HEK293 (cell line): ENCODE data around the gene C17orf107.

Source experiments
- BCL11A ChIP-seq: fragments of 450-650 bp; formaldehyde crosslinking; IDR thresholded peaks from 2 replicates; pipeline ENCODE4 v1.5.1; 2016; ENCODE audit warnings: low read depth, missing biosample characterization, missing genetic modification characterization
- FEZF1 ChIP-seq: fragments of 450-650 bp; formaldehyde crosslinking; IDR thresholded peaks from 2 replicates; pipeline ENCODE4 v1.5.1; 2016; ENCODE audit warnings: missing biosample characterization, missing genetic modification characterization
- GLIS1 ChIP-seq: fragments of 450-650 bp; formaldehyde crosslinking; IDR thresholded peaks from 2 replicates; pipeline ENCODE4 v1.5.1; 2016; ENCODE audit warnings: missing biosample characterization, missing genetic modification characterization
- HOXD13 ChIP-seq: sonication (generic); formaldehyde crosslinking; IDR thresholded peaks from 2 replicates; pipeline ENCODE4 v1.8.0; 2022; ENCODE audit warnings: missing genetic modification reagents, borderline replicate concordance
- KLF1 ChIP-seq: fragments of 450-650 bp; formaldehyde crosslinking; IDR thresholded peaks from 2 replicates; pipeline ENCODE4 v1.5.1; 2016; ENCODE audit warnings: missing biosample characterization, missing genetic modification characterization
- KLF9 ChIP-seq: fragments of 450-650 bp; formaldehyde crosslinking; IDR thresholded peaks from 2 replicates; pipeline ENCODE4 v1.5.1; 2016; ENCODE audit warnings: missing biosample characterization, missing genetic modification characterization, low read depth
- OSR2 ChIP-seq: fragments of 450-650 bp; formaldehyde crosslinking; IDR thresholded peaks from 2 replicates; pipeline ENCODE4 v1.5.1; 2016; ENCODE audit warnings: missing biosample characterization, missing genetic modification characterization
- SCRT1 ChIP-seq: fragments of 450-650 bp; formaldehyde crosslinking; IDR thresholded peaks from 2 replicates; pipeline ENCODE4 v1.5.1; 2016; ENCODE audit warnings: missing biosample characterization, missing genetic modification characterization, borderline replicate concordance
- TRIM28 ChIP-seq: IDR thresholded peaks from 2 replicates; pipeline ENCODE4 v1.6.1; 2011; ENCODE audit warnings: low read length, control low read depth, borderline replicate concordance
- ZFHX2 ChIP-seq: fragments of 450-650 bp; formaldehyde crosslinking; conservative IDR thresholded peaks from 2 replicates; pipeline ENCODE4 v1.5.1; 2016; ENCODE audit warnings: missing biosample characterization, missing genetic modification characterization
- ZFP37 ChIP-seq: fragments of 450-650 bp; formaldehyde crosslinking; IDR thresholded peaks from 2 replicates; pipeline ENCODE4 v1.5.1; 2016; ENCODE audit warnings: missing biosample characterization, missing genetic modification characterization
- ZNF184 ChIP-seq: fragments of 450-650 bp; IDR thresholded peaks from 2 replicates; pipeline ENCODE4 v1.5.1; 2018; ENCODE audit warnings: missing biosample characterization, mild to moderate bottlenecking, missing genetic modification characterization
- ZNF24 ChIP-seq: fragments of 450-650 bp; formaldehyde crosslinking; IDR thresholded peaks from 2 replicates; pipeline ENCODE4 v1.5.1; 2016; ENCODE audit warnings: missing biosample characterization, missing genetic modification characterization
- ZNF26 ChIP-seq: fragments of 450-650 bp; formaldehyde crosslinking; IDR thresholded peaks from 2 replicates; pipeline ENCODE4 v1.5.1; 2016; ENCODE audit warnings: missing biosample characterization, missing genetic modification characterization
- ZNF302 ChIP-seq: fragments of 450-650 bp; formaldehyde crosslinking; IDR thresholded peaks from 2 replicates; pipeline ENCODE4 v1.5.1; 2016; ENCODE audit warnings: missing biosample characterization, missing genetic modification characterization, low read depth
- ZNF341 ChIP-seq: fragments of 450-650 bp; formaldehyde crosslinking; IDR thresholded peaks from 2 replicates; pipeline ENCODE4; 2016; ENCODE audit warnings: low read depth, missing biosample characterization, missing genetic modification characterization
- ZNF391 ChIP-seq: fragments of 450-650 bp; formaldehyde crosslinking; IDR thresholded peaks from 2 replicates; pipeline ENCODE4 v1.5.1; 2016; ENCODE audit warnings: low read depth, missing biosample characterization, missing genetic modification characterization, borderline replicate concordance
- ZNF416 ChIP-seq: fragments of 450-650 bp; formaldehyde crosslinking; IDR thresholded peaks from 2 replicates; pipeline ENCODE4 v1.5.1; 2016; ENCODE audit warnings: missing biosample characterization, missing genetic modification characterization
- ZNF473 ChIP-seq: fragments of 450-650 bp; formaldehyde crosslinking; IDR thresholded peaks from 2 replicates; pipeline ENCODE4 v1.5.1; 2017; ENCODE audit warnings: missing biosample characterization, missing genetic modification characterization
- ZNF530 ChIP-seq: fragments of 450-650 bp; formaldehyde crosslinking; IDR thresholded peaks from 2 replicates; pipeline ENCODE4 v1.5.1; 2016; ENCODE audit warnings: low read depth, missing biosample characterization, missing genetic modification characterization
- ZNF544 ChIP-seq: fragments of 450-650 bp; formaldehyde crosslinking; IDR thresholded peaks from 2 replicates; pipeline ENCODE4 v1.5.0; 2017; ENCODE audit warnings: missing biosample characterization, missing genetic modification characterization
- ZNF629 ChIP-seq: fragments of 450-650 bp; formaldehyde crosslinking; IDR thresholded peaks from 2 replicates; pipeline ENCODE4 v1.5.1; 2017; ENCODE audit warnings: missing biosample characterization, missing genetic modification characterization
- ZNF658 ChIP-seq: fragments of 450-650 bp; formaldehyde crosslinking; IDR thresholded peaks from 2 replicates; pipeline ENCODE4; 2016; ENCODE audit warnings: missing biosample characterization, missing genetic modification characterization
- ZNF664 ChIP-seq: fragments of 450-650 bp; formaldehyde crosslinking; IDR thresholded peaks from 2 replicates; pipeline ENCODE4 v1.5.1; 2016; ENCODE audit warnings: missing biosample characterization, missing genetic modification characterization
- ZNF677 ChIP-seq: fragments of 450-650 bp; IDR thresholded peaks from 2 replicates; pipeline ENCODE4 v1.5.0; 2018; ENCODE audit warnings: missing biosample characterization, mild to moderate bottlenecking, missing genetic modification characterization, moderate library complexity
- ZNF768 ChIP-seq: fragments of 450-650 bp; formaldehyde crosslinking; IDR thresholded peaks from 2 replicates; pipeline ENCODE4 v1.5.1; 2018; ENCODE audit warnings: missing biosample characterization, mild to moderate bottlenecking, missing genetic modification characterization
- ZNF777 ChIP-seq: fragments of 450-650 bp; formaldehyde crosslinking; IDR thresholded peaks from 2 replicates; pipeline ENCODE4 v1.5.1; 2017; ENCODE audit warnings: missing biosample characterization, missing genetic modification characterization, borderline replicate concordance
- ZNF830 ChIP-seq: fragments of 450-650 bp; IDR thresholded peaks from 2 replicates; pipeline ENCODE4 v1.5.0; 2018; ENCODE audit warnings: missing biosample characterization, missing genetic modification characterization, low read depth, mild to moderate bottlenecking, moderate library complexity
- ZSCAN16 ChIP-seq: fragments of 450-650 bp; formaldehyde crosslinking; IDR thresholded peaks from 2 replicates; pipeline ENCODE4 v1.5.1; 2016; ENCODE audit warnings: missing biosample characterization, missing genetic modification characterization
- TF ChIP-seq, protein P1 (sequence below): fragments of 450-650 bp; formaldehyde crosslinking; IDR thresholded peaks from 2 replicates; pipeline ENCODE4 v1.5.1; 2016; ENCODE audit warnings: missing biosample characterization, missing genetic modification characterization, borderline replicate concordance
- TF ChIP-seq, protein P2 (sequence below): fragments of 450-650 bp; formaldehyde crosslinking; IDR thresholded peaks from 2 replicates; pipeline ENCODE4 v1.5.1; 2016; ENCODE audit warnings: missing biosample characterization, missing genetic modification characterization
- TF ChIP-seq, protein P3 (sequence below): fragments of 450-650 bp; formaldehyde crosslinking; IDR thresholded peaks from 2 replicates; pipeline ENCODE4 v1.5.1; 2016; ENCODE audit warnings: missing biosample characterization, missing genetic modification characterization
- TF ChIP-seq, protein P4 (sequence below): fragments of 450-650 bp; formaldehyde crosslinking; IDR thresholded peaks from 2 replicates; pipeline ENCODE4 v1.5.1; 2016; ENCODE audit warnings: missing biosample characterization, missing genetic modification characterization

The C17orf107 gene

DNA sequence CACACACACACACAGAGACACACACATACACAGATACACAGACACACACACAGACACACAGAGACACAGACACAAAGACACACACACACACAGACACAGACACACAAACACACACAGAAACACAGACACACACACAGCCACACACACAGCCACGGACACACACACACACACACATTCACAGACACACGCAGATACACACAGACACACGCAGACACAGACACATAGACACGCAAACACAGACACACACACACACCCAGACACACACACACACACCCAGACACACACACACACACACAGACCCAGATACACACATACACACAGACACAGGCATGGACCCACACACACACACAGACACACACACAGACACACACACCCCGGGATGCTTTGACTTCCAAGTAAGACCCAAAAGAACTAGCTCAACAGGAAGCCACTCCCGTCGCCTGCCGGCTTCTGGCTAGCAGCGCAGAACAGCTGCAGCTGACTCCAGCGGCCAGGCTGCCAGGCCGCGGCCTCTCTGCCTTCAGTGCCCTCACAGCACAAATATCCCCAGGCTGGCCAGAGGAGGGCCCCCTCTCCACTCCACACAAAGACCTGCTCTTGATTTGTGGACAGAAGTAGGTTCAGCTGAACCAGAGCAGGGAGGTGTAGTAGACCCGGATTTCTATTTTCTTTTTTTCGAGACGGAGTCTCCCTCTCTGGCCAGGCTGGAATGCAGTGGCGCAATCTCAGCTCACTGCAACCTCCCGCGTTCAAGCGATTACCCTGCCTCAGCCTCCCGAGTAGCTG, 9.6 kb downstream of the C17orf107 start (continued):
- TF ChIP-seq, protein P1, sequence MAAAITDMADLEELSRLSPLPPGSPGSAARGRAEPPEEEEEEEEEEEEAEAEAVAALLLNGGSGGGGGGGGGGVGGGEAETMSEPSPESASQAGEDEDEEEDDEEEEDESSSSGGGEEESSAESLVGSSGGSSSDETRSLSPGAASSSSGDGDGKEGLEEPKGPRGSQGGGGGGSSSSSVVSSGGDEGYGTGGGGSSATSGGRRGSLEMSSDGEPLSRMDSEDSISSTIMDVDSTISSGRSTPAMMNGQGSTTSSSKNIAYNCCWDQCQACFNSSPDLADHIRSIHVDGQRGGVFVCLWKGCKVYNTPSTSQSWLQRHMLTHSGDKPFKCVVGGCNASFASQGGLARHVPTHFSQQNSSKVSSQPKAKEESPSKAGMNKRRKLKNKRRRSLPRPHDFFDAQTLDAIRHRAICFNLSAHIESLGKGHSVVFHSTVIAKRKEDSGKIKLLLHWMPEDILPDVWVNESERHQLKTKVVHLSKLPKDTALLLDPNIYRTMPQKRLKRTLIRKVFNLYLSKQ (tag by site-specific recombination) = no peak
- TF ChIP-seq ZFP37 (tag by site-specific recombination) (no peak), ZNF777 (tag by site-specific recombination) (no peak), BCL11A (tag by site-specific recombination) (no peak), ZNF416 (no peak), HOXD13 (CRISPR knock-in tag) (no peak), ZNF677 (tag by site-specific recombination) (no peak), KLF1 (peak; percentile 40; the same call in 1 of the 2 replicates), ZNF530 (tag by site-specific recombination) (no peak), ZNF629 (tag by site-specific recombination) (no peak), GLIS1 (no peak), ZNF391 (no peak), ZNF768 (tag by site-specific recombination) (no peak), ZNF184 (no peak), SCRT1 (tag by site-specific recombination) (no peak), ZNF830 (tag by site-specific recombination) (no peak), ZNF302 (tag by site-specific recombination) (no peak), ZNF24 (tag by site-specific recombination) (no peak), ZNF26 (tag by site-specific recombination) (no peak), ZNF664 (no peak), ZNF544 (tag by site-specific recombination) (no peak), FEZF1 (tag by site-specific recombination) (0 out of 2 replicates have a peak, but pooled peaks have one; percentile 14), ZNF341 (tag by site-specific recombination) (peak; percentile 63), KLF9 (tag by site-specific recombination) (no peak), TRIM28 (no peak), ZNF658 (no peak), ZFHX2 (tag by site-specific recombination) (no peak), OSR2 (tag by site-specific recombination) (peak; percentile 21; the same call in 1 of the 2 replicates), ZSCAN16 (tag by site-specific recombination) (0 out of 2 replicates have a peak, but pooled peaks have one; percentile 27), ZNF473 (peak; percentile 54; the same call in 1 of the 2 replicates)
- TF ChIP-seq, protein P2, sequence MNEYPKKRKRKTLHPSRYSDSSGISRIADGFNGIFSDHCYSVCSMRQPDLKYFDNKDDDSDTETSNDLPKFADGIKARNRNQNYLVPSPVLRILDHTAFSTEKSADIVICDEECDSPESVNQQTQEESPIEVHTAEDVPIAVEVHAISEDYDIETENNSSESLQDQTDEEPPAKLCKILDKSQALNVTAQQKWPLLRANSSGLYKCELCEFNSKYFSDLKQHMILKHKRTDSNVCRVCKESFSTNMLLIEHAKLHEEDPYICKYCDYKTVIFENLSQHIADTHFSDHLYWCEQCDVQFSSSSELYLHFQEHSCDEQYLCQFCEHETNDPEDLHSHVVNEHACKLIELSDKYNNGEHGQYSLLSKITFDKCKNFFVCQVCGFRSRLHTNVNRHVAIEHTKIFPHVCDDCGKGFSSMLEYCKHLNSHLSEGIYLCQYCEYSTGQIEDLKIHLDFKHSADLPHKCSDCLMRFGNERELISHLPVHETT (tag by site-specific recombination) = no peak
- TF ChIP-seq, protein P3, sequence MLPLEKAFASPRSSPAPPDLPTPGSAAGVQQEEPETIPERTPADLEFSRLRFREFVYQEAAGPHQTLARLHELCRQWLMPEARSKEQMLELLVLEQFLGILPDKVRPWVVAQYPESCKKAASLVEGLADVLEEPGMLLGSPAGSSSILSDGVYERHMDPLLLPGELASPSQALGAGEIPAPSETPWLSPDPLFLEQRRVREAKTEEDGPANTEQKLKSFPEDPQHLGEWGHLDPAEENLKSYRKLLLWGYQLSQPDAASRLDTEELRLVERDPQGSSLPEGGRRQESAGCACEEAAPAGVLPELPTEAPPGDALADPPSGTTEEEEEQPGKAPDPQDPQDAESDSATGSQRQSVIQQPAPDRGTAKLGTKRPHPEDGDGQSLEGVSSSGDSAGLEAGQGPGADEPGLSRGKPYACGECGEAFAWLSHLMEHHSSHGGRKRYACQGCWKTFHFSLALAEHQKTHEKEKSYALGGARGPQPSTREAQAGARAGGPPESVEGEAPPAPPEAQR (tag by site-specific recombination) = no peak
- TF ChIP-seq, protein P4, sequence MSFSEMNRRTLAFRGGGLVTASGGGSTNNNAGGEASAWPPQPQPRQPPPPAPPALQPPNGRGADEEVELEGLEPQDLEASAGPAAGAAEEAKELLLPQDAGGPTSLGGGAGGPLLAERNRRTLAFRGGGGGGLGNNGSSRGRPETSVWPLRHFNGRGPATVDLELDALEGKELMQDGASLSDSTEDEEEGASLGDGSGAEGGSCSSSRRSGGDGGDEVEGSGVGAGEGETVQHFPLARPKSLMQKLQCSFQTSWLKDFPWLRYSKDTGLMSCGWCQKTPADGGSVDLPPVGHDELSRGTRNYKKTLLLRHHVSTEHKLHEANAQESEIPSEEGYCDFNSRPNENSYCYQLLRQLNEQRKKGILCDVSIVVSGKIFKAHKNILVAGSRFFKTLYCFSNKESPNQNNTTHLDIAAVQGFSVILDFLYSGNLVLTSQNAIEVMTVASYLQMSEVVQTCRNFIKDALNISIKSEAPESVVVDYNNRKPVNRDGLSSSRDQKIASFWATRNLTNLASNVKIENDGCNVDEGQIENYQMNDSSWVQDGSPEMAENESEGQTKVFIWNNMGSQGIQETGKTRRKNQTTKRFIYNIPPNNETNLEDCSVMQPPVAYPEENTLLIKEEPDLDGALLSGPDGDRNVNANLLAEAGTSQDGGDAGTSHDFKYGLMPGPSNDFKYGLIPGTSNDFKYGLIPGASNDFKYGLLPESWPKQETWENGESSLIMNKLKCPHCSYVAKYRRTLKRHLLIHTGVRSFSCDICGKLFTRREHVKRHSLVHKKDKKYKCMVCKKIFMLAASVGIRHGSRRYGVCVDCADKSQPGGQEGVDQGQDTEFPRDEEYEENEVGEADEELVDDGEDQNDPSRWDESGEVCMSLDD = peak; percentile 33; the same call in 1 of the 2 replicates
